Stimulated activated CD4-positive, alpha-beta T cell treated with anti-CD3 and anti-CD28 coated beads, Interleukin-1b, Interleukin-23, amount 100 ng/mL, for 48 hours (primary cell): ENCODE results near the gene TBL1X.
A peak's percentile ranks its signal among the peaks of the same experiment; 100 is the strongest.
"Not testable (repeated sequence)": the region's sequence is repeated elsewhere in the genome, so short reads cannot be mapped to it uniquely, and the experiment has no call there.

ENCODE experiments used
- DNase-seq: peaks from one replicate; pipeline ENCODE4 v3.0.0-alpha.2; 2020

Gene TBL1X

DNA sequence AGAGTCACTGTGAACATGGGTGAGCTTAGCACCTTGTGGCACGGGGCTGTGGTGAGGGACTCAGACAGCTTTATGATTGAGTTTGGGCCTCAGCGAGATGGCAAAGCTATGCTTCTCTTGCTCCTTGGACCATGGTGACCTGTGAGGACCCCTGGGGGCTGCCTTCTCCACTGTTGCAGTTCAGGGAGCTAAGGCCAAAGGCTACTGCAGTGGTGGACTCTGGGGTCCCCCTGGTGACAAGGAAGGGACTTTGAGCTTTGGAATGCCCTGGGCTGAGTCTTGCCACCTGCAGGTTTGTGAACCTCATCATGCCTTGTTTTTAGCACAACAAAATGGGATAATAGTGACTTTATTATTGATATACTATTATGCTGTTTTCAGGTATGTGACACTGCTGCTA, 36.5 kb downstream of the TBL1X start:
- DNase-seq = no peak

GRCh38 chrX:9503261-9503660, 38.4 kb downstream of the TBL1X start:
- DNase-seq = no peak

- no peak for DNase-seq
Measured at GRCh38 chrX:9510366-9510765, 45.5 kb downstream of the TBL1X start.

DNA sequence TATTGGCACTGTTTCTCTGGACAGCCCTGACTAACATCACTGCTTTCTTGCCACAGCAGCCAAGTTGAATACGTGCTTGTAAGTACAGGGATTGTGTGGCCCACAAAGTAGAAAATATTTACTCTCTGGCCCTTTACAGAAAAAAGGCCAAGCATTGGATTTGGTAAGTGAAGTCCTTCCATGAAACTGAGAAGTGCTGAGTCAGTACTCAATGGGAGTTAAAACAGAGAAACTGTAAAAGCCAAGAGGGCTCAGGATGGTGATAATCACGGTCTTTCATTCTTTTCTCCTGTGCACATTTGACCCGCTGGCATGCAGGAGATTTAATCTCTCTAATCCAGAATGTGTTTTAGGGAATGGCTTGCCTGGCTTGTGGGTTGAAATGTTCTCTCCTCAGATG, 46.1 kb downstream of the TBL1X start:
- no peak for DNase-seq

DNA sequence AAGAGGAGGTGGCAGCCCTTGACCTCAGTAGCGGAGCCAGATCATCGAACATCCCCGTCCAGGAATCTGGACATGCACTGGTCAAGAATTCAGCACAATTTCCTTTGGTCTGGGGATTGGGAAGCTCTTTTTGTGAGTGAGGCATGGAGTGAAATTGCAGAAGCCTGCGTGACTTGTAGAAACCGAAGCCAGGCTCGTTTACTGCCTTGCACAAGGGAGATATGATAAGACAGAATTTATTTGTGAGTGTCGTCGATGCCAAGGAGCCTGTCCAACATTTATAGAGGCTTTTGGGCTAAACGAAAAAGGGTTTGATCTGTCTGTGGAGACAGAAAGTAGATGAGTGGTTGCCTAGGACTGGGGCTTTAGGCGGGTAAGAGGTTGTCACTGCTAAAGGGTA, 50.6 kb downstream of the TBL1X start:
- DNase-seq = no peak

GRCh38 chrX:9515973-9516538, 51.2 kb downstream of the TBL1X start:
- no peak for DNase-seq

DNA sequence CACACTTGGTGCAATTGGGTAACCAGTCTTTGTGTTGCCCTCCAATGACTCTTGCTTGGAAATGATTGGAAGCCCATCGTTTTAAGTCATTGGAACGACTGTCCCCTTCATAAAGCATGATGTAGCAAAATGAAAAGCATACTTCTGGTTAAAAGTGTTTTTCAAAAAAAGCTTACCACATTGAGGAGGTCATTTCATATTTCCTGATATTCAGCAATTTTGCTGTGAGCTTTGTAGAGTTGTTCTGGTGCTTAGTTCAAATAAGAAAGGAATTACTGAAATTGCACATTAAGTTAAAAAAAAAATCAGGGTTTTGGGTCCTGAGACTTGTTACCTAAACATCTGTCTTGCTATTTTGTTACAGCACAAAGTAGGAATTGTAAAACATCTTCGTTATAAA, 51.8 kb downstream of the TBL1X start:
- no peak for DNase-seq

DNA sequence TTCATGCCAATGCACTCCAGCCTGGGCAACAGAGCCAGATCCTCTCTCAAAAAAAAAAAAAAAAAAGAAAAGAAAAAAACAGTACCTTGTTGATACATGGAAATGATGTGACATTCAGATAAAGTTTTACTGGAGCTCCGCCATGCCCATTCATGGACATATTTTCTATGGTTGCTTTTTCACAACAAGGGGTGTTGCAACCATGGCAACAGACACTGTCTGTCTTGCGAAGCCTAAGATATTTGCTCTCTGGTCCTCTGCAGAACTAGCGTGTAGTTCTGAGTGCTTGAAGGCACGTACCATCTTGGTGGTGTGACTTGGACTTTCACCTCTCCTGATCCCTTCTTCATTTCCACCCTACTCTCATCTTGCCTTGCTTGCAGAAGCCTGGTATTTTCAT, 53.2 kb downstream of the TBL1X start:
- DNase-seq = no peak

DNA sequence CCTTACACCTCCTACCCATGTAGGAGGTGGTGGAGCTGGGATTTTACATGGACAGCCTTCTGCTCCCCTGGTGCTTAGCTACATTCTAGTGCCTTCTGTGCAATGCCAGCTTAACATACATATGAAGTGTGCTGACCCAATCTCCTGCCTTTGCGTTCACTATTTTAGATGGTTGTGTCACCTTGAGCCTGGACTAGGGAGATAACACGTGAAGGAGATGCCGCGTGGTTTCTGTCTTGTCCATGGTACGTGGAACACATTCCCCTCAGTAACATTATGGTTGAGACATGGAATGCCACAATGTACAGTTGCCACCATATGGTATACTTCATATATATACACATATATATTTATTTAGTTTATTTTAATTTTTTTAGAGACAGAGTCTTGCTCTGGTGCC, 54.0 kb downstream of the TBL1X start:
- no peak for DNase-seq

DNA sequence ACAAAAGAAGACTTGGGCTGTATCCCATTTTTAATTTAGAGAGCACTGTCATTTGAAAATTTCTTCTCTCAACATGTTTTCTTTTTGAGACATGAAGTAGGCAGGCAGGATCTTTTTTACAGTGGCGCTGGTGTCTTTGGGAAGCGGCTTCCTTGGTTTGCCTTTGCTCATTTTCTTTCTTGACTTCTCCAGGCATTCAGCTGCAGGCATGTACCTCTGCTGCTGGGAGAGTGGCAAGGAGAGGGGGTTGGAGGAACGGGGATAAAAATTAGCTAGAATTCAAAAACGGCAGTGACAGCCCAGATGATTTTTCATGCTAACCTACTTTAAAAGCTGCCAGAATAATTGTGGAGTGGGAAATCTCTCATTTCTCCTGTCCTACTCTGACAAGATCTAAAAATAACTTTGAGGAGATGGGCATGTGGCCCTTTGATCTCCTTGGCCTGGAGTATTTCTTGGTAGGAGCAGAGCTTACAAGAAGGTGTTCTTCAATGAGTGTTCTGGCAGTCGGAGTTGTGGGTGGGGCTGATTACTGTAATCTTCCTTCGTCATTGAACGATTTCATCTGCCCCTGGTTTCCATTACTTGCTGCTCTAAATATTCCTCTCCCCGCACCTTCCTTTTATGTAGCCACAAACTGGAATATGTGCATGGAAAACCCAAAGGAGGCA, 54.8 kb downstream of the TBL1X start:
- DNase-seq = no peak

DNA sequence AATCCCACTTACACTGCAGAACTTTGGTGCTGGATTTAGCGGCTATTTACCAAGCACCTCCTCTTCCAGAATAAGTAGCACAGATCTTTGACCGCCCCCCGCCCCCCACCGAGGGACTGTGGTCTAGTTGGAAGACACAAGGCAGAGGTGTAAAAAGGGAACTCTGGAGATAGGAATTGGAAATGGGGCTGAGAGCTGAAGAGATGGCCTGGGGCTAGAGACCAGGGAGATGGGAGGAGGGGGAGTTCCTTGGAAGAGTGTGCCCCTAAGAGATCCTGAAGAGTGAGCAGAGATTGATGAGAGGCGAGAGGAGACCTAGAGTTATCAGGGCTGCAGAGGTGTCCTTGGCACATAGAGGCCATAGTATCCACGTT, 55.3 kb downstream of the TBL1X start:
- no peak for DNase-seq

GRCh38 chrX:9522378-9523155, 57.7 kb downstream of the TBL1X start:
- DNase-seq = no peak

- no peak for DNase-seq
Measured at GRCh38 chrX:9525511-9526248, 60.8 kb downstream of the TBL1X start.

DNA sequence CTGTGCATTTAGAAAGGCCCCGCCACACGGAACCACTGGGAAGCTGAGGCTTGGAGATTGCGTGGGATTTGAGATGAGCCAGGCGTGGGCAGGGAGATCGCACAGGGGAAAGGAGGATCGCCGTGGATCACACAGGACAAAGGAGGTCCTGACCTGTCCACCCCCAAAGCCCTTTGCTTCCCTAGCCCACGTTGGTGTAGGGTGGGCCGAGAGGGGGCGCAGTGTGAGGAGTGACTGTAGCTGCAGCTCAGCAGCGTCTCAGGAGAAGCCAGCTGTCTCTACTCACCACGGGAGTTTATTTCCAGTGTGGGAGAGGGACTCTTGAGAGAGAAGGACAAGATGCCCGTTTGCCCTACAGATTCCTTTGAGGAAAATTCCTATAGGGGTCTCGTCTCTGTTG, 62.1 kb downstream of the TBL1X start:
- no peak for DNase-seq

DNA sequence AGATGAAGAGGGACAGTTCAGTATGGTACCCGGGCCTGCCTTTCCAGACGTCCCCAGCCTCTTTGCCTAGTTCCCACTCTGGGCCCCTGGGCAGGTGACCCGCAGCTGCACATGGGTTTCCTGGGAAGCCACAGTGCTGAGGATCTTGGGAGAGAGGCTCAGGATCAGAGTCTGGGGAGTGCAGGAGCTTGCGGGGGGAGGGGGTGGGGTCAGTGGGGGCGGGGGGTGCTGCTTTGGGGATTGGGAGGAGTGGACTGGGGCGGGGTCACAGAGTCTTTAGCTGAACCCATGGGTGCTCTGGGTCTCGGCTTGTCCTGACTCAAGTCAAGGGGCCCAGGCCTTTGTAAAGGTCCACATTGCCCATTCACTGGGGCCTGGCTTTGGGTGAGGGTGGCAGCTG, 63.6 kb downstream of the TBL1X start:
- no peak for DNase-seq

- DNase-seq = no peak
Measured at GRCh38 chrX:9529223-9529622, 64.4 kb downstream of the TBL1X start.

GRCh38 chrX:9530848-9531274, 66.0 kb downstream of the TBL1X start:
- DNase-seq = peak; percentile 53

DNA sequence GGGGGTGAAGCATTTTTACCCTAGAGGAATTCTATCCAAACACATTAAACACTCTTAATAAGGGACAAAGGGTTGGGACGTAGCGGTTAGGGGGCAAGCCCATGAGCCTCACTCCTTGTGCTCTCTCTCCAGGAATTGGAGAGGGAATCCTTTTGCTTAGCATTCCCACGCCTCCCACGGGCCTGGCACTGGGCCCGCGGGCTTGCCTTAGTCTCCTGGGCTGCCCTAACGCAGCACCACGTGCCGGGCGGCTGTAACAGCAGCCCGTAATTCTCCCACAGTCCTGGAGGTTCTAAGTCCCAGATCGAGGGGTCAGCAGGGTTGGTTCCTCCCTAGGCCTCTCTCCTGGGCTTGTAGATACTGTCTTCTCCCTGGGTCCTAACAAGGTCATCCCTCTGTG, 67.5 kb downstream of the TBL1X start:
- no peak for DNase-seq

DNA sequence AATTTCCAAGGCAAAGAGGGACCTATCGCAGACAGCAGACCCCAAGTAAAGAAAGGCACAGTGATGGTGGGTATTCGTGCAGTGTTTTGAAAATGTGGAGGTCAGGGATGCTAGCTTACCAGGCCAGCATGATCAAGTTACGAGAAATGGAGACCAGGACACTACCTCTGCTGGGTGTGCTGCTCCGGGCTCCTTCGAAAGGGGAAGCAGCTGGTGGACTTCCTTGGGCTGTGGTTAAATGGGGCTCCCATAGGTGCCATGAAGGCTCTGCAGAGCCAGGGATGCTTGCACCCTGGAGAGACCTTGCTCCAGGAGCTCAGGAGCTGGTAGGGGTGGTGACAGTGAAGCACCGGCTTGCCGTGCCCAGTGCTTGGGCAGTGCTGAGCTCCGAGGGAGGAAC, 68.8 kb downstream of the TBL1X start:
- DNase-seq = no peak

- DNase-seq = no peak
Measured at GRCh38 chrX:9534686-9535085, 69.8 kb downstream of the TBL1X start.

GRCh38 chrX:9535101-9535500, 70.2 kb downstream of the TBL1X start:
- no peak for DNase-seq

DNA sequence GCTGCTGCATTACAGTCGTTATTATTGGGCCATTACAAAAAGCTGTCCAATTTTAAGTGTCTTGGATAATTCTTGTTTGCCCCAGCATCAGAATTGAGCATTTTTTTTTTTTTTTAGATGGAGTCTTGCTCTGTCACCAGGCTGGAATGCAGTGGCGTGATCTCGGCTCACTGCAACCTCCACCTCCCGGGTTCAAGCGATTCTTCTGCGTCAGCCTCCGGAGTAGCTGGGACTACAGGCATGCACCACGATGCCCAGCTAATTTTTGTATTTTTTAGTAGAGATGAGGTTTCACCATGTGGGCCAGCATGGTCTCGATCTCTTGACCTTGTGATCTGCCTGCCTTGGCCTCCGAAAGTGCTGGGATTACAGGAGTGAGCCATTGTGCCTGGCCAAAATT, 71.3 kb downstream of the TBL1X start:
- DNase-seq = not testable (repeated sequence)

DNA sequence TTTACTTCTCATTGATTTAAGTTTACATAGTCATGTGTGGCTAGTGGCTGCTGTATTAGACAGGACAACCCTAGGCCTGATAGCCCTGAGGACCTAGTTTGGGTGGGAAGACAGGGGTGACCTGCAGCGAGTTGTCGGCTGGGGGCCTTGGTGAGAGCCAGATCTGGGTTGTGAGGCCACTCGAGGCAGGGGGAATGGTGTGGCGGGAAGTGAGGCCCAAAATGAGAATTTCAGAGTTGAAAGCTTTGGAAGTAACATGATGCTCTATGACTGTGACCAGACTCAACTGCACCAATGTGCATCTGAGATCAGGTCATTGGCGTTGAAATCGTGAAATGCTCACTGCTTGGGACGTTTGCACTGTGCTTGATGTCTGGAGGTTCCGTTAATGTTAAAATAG, 72.9 kb downstream of the TBL1X start:
- no peak for DNase-seq

- DNase-seq = no peak
Measured at GRCh38 chrX:9538544-9539045, 73.7 kb downstream of the TBL1X start.
